GM19043 (cell line): ENCODE data around the gene ENTPD8.

ENCODE experiments used
- ATAC-seq: cut with Tn5 transposase; IDR thresholded peaks from one replicate; pipeline ENCODE4 v1.9.1; 2021; ENCODE audit warnings: low read depth; ENCODE audit not compliant: unreplicated experiment

The ENTPD8 gene

DNA sequence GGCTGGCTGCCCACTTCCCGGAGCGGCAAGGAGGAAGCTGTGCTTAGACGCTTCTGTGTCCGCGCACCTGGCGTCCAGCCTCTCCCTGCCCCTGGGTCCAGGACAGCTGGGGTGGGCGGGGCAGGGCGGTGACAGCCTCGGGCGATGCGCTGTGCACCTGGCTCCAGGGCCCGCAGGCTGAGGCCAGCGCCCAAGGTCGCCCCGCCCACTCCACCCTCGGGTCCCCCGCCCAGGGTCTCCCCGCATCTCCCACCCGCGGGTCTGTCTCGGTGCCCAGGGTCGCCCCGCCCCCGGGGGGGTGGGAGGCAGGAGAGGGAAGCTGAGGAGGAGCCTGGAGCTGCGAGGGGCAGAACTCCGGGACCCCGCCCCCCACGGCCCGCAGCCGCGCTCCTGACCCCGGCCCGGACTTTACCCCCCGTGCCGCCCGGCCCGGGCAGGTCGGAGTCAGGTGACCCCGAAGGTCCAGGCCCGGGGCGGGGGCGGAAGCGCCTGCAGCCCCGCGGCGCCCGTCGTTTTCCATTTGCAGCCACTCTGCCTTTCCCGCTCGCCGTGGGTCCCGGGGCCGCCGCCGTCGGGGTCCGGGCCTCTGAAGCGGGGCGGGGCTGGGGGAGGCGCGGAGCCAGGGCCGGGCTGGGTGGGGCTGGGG, at the start of gene ENTPD8:
Gene ENTPD8 (minus strand): TSS at position 69 of the 646 bp plus-strand sequence. CDS start 3,072 bp downstream, outside the sequence.
- ATAC-seq, result no peak

GRCh38 chr9:137490532-137491186, 49.5 kb upstream of the ENTPD8 start:
- no peak for ATAC-seq

DNA sequence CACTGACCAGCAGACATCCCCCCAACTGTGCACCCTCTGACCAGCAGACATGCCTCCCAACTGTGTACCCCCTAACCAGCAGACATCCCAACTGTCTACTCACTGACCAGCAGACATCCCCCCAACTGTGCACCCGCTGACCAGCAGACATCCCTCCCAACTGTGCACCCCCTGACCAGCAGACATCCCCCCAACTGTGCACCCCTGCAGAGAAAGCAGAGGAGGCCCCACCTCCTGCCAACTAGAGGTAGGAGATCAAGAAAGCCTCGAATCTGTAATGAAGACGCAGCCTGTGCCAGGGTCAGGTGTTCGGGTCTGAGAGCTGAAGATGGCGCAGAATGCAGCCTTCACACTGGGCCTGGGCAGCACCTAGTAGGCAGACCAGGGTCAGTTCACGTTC, 47.7 kb upstream of the ENTPD8 start:
- no peak for ATAC-seq

DNA sequence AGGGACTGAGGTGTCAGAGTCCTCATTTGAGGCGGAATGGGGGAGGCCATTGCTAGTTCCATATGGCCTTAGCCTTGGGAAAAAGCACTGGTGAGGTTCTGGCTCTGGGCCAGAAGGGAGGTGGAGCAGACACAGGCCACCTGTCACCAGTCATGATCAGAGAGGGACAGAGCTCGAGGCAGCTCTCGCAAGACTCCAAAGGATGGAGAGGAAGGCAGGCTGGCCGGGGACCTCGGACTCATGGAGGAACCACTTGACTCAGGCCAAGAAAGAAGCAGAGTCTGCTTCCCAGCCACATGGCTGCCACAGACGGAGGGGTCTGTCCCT, 47.1 kb upstream of the ENTPD8 start:
- no peak for ATAC-seq

- no peak for ATAC-seq
These were observed 46.5 kb upstream of the ENTPD8 start for GRCh38 chr9:137487454-137488326.

GRCh38 chr9:137486545-137487453, 45.6 kb upstream of the ENTPD8 start:
- no peak for ATAC-seq

- ATAC-seq, result no peak
These were observed 45.0 kb upstream of the ENTPD8 start for GRCh38 chr9:137486141-137486490.

DNA sequence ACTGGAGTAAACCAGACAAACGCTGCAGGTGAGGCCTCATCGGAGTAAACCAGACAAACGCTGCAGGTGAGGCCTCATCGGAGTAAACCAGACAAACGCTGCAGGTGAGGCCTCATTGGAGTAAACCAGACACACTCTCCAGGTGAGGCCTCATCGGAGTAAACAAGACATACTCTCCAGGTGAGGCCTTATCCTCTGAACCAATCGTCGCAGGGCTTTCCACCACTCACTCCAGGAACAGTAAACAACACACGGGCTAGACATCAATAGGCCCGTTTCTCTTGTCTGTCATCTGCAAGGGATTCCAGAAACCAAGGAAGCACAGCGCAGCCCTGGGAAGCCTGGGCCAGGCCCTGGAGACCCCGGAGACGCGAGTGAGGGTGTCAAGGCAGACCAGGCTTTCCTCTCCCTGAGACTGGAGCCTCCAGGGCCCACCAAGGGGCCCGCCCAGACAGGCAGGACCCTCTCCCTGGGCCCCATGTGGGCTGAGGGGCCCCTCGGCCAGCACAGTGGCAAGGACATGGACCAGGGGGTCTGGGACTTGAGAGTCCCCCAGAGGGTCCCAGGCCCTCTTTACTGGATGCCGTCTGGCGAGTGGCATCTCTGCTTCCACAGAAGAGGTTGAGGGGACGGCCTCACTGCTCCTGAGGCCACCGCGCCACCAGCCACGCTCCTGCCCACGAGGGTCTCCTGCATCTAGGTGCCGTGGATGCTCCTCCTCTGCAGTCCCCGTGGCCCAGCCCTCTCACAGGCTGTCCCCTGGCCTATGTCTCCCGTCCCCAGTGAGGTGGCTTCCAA, 44.4 kb upstream of the ENTPD8 start:
- no peak for ATAC-seq

DNA sequence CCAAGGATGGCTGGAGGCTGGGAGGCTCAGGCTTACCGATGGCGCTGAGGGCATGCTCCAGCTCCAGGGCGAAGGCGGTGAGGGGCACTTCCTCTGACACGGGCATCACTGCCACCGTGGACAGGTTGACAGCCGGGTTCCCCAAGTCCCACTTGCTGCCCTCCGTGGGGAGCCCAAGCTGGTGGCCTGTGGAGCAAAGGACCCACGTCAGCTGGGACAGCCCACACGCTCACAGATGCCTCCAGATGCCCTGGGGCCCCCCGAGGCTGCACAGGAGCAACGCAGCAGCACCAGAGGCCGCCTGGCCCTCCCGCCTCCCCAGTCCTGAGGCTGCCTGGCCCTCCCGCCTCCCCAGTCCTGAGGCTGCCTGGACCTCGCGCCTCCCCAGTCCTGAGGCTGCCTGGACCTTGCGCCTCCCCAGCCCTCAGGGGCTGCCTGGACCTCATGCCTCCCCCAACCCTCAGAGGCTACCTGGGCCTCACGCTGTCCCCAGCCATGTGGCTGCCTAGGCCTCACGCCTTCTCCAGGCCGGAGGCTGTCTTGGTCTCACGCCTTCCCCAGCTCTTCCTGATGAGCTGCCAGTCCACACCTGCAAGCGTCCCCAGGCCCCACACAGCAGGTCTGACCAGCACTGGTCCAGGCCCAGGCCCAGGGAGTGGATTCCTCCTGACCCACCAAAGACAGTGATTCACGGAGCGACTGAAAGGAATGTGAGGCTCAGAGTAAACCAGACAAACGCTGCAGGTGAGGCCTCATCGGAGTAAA, 43.6 kb upstream of the ENTPD8 start:
- no peak for ATAC-seq

DNA sequence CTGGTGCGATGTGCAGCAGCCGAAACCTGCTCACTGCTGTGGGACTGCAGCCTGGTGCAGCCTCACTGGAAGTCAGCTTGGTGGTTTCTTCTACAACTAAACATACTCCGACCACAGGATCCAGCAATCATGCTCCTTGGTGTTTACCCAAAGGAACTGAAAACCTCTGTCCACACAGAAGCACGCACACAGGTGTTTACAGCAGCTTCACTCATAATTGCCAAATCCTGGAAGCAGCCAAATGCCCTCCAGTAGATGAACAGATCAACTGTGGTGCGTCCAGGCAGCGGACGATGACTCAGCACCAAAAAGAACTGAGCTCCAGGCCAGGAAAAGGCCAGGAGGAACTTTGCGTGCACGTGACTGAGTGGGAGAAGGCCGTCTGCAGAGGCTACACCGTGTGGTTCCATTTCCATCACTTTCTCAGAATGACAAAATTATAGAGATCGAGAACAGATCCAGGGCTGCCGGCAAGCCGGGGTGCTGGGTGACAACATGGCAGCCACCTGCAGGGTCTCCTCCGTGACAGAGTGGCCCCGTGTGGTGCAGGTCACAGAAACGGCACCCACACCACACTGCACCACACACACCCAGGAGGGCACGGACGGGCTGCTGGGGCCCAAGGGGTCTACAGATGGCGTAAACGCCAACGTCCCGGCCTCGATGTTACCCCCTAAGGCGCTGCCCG, 41.1 kb upstream of the ENTPD8 start:
- ATAC-seq, result peak; percentile 82

GRCh38 chr9:137480686-137481683, 39.8 kb upstream of the ENTPD8 start:
- no peak for ATAC-seq

- no peak for ATAC-seq
These were observed 38.9 kb upstream of the ENTPD8 start for GRCh38 chr9:137479892-137480685.

- no peak for ATAC-seq
These were observed 38.1 kb upstream of the ENTPD8 start for GRCh38 chr9:137478962-137479861.

DNA sequence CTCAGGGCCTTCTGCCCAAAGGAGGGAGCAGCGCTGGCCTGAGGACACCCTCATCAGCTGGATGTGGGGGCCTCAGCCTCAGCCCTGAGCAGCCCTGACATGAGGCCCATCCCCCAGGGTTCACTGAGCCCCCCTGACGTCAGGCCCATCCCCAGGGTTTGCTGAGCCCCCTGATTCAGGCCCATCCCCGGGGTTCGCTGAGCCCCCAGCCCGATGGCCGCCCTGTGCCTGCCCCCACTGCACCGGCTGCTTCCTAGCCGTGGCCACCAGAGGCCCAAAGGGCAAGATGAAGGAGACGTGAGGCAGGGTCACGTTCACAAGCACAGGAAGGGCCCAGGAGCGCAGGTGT, 37.4 kb upstream of the ENTPD8 start:
- no peak for ATAC-seq

GRCh38 chr9:137477778-137478612, 36.8 kb upstream of the ENTPD8 start:
- no peak for ATAC-seq
